Measurements from ENCODE around the gene C1QTNF2. TPM values are rescaled to one million over a fixed set of nuclear protein-coding genes. Genes with fewer than 3 reads are reported as not detected.

Gene C1QTNF2
- total and polyA plus RNA-seq, 2 of the 8 experiments (the other 6 are each of a cell fraction or from before 2014, with no cell fraction given): 1.0 to 2.0 TPM

DNA sequence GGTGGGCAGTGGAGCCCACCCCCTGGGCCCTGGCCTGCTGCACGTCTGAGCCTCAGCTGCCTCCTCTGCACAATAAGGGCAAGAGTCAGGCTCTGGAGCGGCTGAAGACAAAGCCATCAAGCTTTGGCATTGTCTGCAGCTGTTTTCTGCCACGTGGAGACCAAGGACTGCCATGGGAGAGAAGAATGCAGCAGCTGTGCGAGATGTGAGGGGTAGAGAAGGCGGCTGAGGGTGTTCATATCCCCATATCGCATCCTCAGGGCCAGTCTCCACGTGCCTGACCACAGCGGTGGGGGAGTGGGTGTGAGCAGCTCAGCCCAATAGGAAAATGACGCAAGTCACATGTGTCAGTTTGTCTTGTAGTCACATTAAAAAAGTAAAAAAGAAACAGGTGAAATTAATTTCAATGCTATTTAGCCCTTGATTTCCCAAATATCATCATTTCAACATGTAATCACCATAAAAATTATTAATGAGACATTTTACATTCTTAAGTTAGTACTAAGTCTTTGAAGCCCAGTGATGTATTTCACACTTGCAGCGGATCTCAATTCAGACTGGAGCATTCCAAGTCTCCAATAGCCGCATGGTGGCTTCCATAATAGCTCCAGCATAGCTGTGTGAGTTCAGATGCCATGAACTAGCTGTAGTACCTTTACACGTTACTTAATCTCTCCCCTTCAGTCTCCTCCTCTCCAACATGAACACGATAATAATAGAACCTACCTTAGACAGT is 6.6 kb downstream of the C1QTNF2 start:
- Histone ChIP-seq H2AK5ac (ENCODE audit: low read depth, low read length) (no peak overlapping the region), H3K18ac (ENCODE audit: extremely low read depth, low read length) (no peak overlapping the region), H3K56ac (replicated peaks; ENCODE audit: insufficient read length, low read depth, low read length) (no peak overlapping the region), H4K91ac (replicated peaks; ENCODE audit: insufficient read length, low read length) (no peak overlapping the region), H3K9ac (replicated peaks in 1 of 4; ENCODE audit: extremely low read depth in 1 of 4, low read depth in 3 of 4, low read length in 3 of 4) (no peak overlapping the region), H2BK20ac (ENCODE audit: low read length) (no peak overlapping the region), H2AFZ (ENCODE audit: low read length) (no peak overlapping the region), H3K23ac (ENCODE audit: insufficient read length) (no peak overlapping the region), H3K79me2 (ENCODE audit: control insufficient read depth in 1 of 2, insufficient read depth in 2 of 2, low read length in 2 of 2) (no peaks in the 10 kb centered on the region), H4K5ac (ENCODE audit: insufficient read length, low read depth, low read length) (no peak overlapping the region), H3K4me3 (ENCODE audit: extremely low read depth in 1 of 4, insufficient read depth in 2 of 4, low read depth in 3 of 4, low read length in 4 of 4) (no peak overlapping the region), H3K27ac (ENCODE audit: low read depth, low read length) (no peak overlapping the region), H2BK120ac (replicated peaks; ENCODE audit: low read depth, low read length) (no peak overlapping the region), H4K8ac (ENCODE audit: extremely low read depth, insufficient read depth, low read length) (peak overlapping the region; percentile 87; the same call in 1 of the 2 replicates), H3K4me1 (replicated peaks in 1 of 4; ENCODE audit: control insufficient read depth in 3 of 4, insufficient read depth in 4 of 4, low read length in 3 of 4) (peaks cover 0 to 2% (median 1%) of the 10 kb centered on the region in 4 experiments; a peak in 4 of 7 replicates), H3K79me1 (ENCODE audit: low read depth, low read length) (no peaks in the 10 kb centered on the region), H3K14ac (ENCODE audit: insufficient read length) (no peak overlapping the region), H3K27me3 (replicated peaks in 1 of 4; ENCODE audit: control insufficient read depth in 3 of 4, extremely low read depth in 1 of 4, insufficient read depth in 3 of 4, low read length in 3 of 4) (no peaks in the 10 kb centered on the region), H3K23me2 (ENCODE audit: low read depth, low read length) (no peaks in the 10 kb centered on the region), H3K4me2 (ENCODE audit: insufficient read depth in 1 of 2, low read depth in 2 of 2, low read length in 2 of 2) (no peak overlapping the region), H2BK12ac (ENCODE audit: low read depth, low read length) (no peak overlapping the region), H3K9me3 (ENCODE audit: insufficient read depth in 2 of 2, low read depth in 1 of 2, low read length in 1 of 2) (no peaks in the 10 kb centered on the region), H4K20me1 (replicated peaks in 1 of 2; ENCODE audit: control insufficient read depth in 1 of 2, insufficient read depth in 2 of 2, low read length in 2 of 2) (no peaks in the 10 kb centered on the region), H3K4ac (replicated peaks; ENCODE audit: insufficient read length, low read depth, low read length) (no peak overlapping the region), H2BK15ac (ENCODE audit: low read length) (no peak overlapping the region), H3K36me3 (ENCODE audit: control insufficient read depth in 2 of 4, insufficient read depth in 4 of 4, low read length in 3 of 4) (no peaks in the 10 kb centered on the region), H2BK5ac (ENCODE audit: low read depth, low read length) (no peak overlapping the region)
- WGBS, 2 experiments (ENCODE audit: extremely low coverage in 1 of 2, insufficient coverage in 1 of 2, insufficient read length in 1 of 2, insufficient replicate concordance in 2 of 2, low coverage in 1 of 2, low lambda C conversion rate in 2 of 2, missing lambda C conversion rate in 1 of 2): 81% methylated on average over 13 of the region's 13 CpGs; no CpG with 5 or more reads in 1 of the 2 experiments
- ChIA-PET CTCF (ENCODE audit: partially characterized antibody) (interaction anchor here (0.6 to 1.5 kb wide), 8 partner anchors 8 to 342 kb away, joined by 3 to 6 read pairs (median 3); no protein-coding TSS in a partner anchor), POLR2A (ENCODE audit: partially characterized antibody) (interaction anchor here (1.0 kb wide), 1 partner anchor 13 kb away, joined by 3 read pairs; no protein-coding TSS in a partner anchor)
- DNase-seq (ENCODE audit: low read depth in 1 of 2, low spot score in 2 of 2): no peak
- no peak for TF ChIP-seq YY1 (IDR thresholded peaks at IDR 0.05; ENCODE audit: low read depth, low read length)
- no peak for TF ChIP-seq EP300 (IDR thresholded peaks at IDR 0.05; ENCODE audit: borderline replicate concordance in 1 of 2, low read depth in 2 of 2, low read length in 2 of 2)
- peak; percentile 49; the same call in 1 of the 2 replicates for TF ChIP-seq MAX (IDR thresholded peaks at IDR 0.05)
- no peak for TF ChIP-seq HDAC2 (IDR thresholded peaks at IDR 0.05; ENCODE audit: borderline replicate concordance in 1 of 2, low read depth in 2 of 2, low read length in 2 of 2)
- TF ChIP-seq CHD2 (IDR thresholded peaks at IDR 0.05; ENCODE audit: low read length): no peak
- TF ChIP-seq TBP (IDR thresholded peaks at IDR 0.05; ENCODE audit: low read depth, low read length): no peak
- TF ChIP-seq SIX5 (IDR thresholded peaks at IDR 0.05; ENCODE audit: low read depth, low read length): no peak
- TF ChIP-seq BRCA1 (IDR thresholded peaks at IDR 0.05; ENCODE audit: low read depth, low read length): no peak
- TF ChIP-seq TEAD4 (IDR thresholded peaks at IDR 0.05; ENCODE audit: low read depth, low read length): no peak
- FAIRE-seq: no peak
